Upper lobe of left lung (tissue), 4 donors: Measurements from ENCODE around the gene MRM1.

Source experiments
- CTCF ChIP-seq, 6 experiments: fragments of 450-650 bp in 4 of 6; fragments of 200-600 bp in 2 of 6; sonication (generic) in 2 of 6; IDR thresholded peaks; one replicate each; pipeline ENCODE4 v1.5.1; 2016 to 2019; ENCODE audit warnings: antibody characterized with exemption in 6 of 6
- EP300 ChIP-seq, 4 donors: sonication (generic); formaldehyde crosslinking; IDR thresholded peaks; one replicate each; pipeline ENCODE4 v1.5.1; 2017; ENCODE audit warnings: antibody characterized with exemption in 4 of 4, control low read depth in 2 of 4

- TF ChIP-seq CTCF (IDR thresholded peaks at IDR 0.05) (no peak), EP300 (IDR thresholded peaks at IDR 0.05) (no peak)
Observed at GRCh38 chr17:36593656-36594316, 7.6 kb upstream of the MRM1 start.
